Limb (tissue), 2 donors: ENCODE results near the gene CENPP.
"Not testable (repeated sequence)": the region's sequence is repeated elsewhere in the genome, so short reads cannot be mapped to it uniquely, and the experiment has no call there.

ENCODE experiments used
- DNase-seq, 2 donors: peaks; one replicate each; pipeline ENCODE4 v3.0.0-alpha.2; 2016; ENCODE audit errors: extremely low spot score in 2 of 2

The CENPP gene

DNA sequence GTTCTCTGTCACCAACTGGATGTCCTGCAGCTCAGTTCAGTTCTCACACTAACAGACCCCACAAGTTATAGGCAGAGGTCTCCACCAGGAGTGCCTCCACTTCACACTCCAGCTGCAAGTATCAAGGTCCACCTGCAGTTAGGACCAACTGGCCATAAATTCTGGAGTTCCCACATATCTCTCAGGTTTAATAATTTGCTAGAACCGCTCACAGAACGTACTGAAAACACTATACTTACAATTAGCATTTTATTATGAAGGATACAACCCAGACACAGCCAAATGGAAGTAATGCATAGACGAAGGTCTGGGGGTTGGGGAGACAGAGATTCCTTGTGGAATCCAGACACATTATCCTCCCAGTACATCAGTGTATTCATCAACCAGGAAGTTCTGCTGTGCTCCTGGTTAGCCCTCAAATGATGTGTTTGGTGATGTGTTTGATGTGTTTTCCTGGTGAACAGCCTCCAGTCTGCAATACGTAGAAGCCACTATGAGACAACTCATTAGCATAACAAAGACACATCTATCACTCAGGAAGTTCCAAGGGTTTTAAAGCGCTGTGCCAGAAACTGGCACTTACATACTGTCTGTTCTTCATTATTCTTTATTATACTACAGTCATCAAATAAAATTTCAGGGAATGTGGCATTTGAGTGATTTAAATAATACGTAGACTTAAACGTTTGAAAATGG, 53.3 kb downstream of the CENPP start:
- no peak for DNase-seq

DNA sequence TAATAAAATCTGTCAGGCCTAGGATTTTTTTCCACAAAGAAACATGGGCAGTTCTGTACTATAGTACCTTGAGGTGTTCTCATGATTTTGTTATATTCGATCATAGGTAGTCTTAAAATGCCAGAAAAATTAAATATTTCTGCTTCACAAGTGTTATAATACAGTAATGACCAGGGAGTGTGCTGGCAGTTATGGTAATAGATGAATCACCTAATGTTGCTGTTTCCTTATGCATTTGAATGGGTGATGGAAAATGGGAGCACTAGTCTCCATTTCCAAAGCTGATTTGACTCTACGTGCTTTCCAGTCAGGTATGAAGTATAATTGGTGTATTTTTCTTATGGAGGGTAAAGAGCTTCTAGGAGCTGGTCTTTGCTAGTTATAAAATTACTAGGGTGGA, 54.9 kb downstream of the CENPP start:
- DNase-seq: no peak

DNA sequence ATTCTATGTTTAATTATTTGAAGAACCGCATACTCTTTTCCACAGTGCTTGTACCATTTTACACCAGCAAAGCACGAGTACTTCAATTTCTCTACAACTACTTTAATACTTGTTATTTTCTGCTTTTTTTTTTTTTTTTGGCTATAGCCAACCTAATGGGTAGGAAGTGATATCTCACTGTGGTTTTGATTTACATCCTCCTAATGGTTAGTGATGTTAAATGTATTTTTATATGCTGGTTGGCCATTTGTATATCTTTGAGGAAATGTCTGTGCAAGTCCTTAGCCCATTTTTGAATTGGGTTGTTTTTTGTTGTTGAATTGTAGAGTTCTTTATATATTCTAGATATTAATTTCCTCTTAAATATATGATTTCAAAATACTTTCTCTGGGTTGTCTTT, 56.0 kb downstream of the CENPP start:
- no peak for DNase-seq

DNA sequence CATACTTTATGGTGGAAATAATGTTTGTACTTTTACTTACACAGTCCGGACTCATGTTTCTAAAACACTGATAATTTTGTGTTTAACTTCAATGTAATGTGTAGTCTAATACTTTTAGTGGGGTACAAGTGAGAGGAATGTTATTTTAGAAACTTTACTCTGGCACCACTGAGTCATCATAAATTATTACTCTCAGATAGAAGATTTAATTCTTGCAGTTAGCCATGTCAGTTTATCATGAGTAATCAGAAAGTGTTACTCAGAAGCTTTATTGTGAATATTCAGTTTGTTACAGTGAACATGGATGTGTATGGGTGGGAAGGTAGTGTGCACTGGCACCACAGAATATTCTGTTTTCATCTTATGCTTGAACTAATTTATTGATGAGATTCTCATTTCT, 58.6 kb downstream of the CENPP start:
- DNase-seq: no peak

DNA sequence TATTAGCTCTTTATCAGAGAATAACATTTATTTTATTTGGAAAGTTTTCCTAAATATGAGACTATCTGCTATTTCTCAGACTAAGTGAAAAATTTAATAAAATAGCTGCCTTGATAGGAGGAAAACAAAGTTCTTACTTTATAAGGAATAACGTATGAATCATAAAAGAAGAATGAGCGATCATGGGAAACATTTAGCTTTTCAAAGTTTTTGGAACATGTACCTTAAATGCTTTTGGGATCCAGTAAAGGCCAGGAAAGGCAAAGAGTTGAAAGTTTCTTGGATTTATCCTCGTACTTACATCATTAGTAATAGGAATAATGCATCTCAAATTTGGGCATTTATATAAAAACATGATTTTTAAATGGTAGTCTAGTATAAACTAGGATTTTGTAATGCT, 59.2 kb downstream of the CENPP start:
- DNase-seq: no peak

DNA sequence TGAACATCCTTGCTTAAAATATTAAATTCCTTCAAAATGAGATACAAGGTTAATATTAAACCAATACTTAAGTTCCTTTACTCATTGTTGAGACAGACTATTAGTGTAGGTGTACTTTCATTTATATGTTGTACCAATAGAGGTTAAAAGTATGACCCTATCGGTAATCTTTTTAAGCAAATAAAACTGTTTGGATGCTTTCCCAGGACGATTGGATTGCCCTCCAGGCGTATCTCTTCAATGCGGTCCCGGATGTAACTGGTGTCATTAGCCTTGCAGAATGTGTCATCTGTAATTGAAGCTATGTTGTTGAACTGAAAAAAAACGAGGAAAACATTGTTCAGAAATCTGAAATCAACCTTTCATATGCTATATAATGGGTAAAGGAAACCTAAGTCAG, 59.7 kb downstream of the CENPP start:
- no peak for DNase-seq

DNA sequence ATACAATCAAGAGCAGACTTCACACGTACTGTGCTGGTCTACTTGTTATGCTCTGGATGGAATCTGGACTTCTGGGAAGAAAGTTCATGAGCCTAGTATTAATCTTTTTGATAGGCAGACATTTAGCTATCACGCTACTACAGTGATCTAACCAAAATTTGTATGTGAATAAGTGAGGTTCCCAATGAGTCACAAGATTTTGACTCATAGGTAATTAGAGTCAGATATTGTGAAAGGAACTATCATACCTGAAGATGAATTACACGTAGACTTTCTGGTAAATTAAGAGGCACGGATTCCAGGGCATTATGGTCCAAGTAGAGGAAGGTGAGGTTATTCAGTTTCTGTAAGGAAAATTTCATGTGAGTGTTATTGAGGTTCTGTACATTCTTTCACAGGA, 60.2 kb downstream of the CENPP start:
- DNase-seq: no peak

DNA sequence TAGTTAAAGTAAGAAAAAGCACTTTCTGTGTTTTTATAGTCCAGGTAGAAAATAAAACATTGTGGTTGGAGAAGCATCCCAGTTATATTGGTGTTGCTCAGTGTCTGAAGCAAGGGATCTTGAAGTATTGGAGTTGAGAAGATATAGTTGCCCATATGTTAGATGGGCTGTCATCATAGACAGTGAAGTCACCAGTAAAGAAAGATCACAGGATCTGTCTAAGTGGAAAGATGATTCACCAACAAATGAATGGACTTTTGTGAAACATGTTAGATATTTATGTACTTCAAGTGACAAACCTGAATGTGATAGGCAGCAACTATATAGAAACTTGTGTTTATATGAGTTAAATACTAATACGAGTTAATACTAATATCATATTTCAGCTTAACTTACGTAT, 66.9 kb downstream of the CENPP start:
- no peak for DNase-seq

DNA sequence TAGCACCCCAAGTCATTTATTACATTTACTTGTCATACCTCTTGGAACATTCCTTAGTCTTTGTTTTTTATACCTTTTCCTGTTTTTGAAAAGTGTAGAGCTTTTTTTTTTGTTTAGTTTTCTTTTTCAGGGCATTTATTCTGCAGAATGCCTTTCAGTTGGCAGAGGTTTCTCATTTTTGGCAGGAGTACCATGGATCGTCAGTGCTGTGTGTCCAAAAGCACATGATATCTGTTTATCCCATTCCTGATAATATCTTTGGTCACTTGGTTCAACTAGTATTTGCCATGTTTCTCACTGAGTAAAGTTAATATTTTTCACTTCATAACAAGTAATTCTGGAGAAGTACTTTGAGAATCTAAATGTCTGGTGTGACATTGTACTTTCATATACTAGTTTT, 67.9 kb downstream of the CENPP start:
- no peak for DNase-seq

DNA sequence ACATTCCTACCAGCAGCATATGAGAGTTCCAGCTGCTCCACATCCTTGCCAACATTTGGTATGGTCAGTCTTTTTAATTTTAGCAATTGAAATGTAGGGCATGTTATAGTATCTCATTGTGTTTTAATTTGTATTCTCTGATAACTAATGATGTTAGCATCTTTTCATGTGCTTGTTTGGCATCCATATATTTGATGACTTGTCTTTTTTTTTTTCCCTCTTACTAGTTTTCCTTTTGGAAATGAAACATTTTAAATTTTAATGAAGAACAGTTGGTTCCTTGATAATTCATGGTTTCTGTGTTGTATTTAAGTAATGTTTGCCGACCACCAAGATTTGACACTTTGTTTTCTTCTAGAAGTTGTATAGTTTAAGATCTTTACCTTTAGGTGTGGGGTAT, 69.9 kb downstream of the CENPP start:
- DNase-seq: no peak

DNA sequence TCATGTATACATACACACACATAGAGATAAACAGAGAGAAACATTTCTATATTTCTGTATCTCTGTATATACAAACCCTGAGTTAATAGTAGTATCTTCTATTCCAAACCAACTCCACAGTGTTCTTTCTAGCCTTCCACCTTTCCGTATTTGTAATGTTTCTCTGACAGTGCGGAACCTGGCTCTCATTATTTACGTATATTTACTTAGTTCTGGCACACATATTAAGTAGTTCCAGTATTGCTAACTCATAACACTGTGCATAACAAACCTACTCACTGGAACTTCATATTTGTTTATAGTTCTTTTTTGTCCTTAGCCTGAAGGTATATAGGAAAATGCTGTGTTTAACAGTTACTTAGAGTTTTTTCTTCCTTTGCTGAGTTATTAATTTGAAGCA, 72.1 kb downstream of the CENPP start:
- no peak for DNase-seq

DNA sequence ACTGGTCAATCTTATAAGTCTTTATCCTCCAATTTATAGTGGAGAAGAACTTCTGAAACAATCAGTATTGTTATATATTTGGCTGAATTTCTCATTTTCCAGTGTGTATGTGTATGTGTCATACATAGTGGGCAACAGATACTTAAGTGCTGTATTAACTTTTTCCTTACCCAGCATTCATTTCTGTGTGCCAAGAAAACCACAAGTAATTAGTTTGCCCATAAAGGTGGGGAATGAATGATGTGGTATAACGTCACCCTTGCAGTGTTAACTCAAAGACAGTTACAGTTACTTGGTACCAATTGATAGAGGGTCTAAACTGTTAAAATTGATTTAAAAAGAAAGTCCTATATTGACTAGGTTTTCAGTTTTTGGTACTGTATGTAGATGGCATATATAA, 76.6 kb downstream of the CENPP start:
- DNase-seq: no peak

DNA sequence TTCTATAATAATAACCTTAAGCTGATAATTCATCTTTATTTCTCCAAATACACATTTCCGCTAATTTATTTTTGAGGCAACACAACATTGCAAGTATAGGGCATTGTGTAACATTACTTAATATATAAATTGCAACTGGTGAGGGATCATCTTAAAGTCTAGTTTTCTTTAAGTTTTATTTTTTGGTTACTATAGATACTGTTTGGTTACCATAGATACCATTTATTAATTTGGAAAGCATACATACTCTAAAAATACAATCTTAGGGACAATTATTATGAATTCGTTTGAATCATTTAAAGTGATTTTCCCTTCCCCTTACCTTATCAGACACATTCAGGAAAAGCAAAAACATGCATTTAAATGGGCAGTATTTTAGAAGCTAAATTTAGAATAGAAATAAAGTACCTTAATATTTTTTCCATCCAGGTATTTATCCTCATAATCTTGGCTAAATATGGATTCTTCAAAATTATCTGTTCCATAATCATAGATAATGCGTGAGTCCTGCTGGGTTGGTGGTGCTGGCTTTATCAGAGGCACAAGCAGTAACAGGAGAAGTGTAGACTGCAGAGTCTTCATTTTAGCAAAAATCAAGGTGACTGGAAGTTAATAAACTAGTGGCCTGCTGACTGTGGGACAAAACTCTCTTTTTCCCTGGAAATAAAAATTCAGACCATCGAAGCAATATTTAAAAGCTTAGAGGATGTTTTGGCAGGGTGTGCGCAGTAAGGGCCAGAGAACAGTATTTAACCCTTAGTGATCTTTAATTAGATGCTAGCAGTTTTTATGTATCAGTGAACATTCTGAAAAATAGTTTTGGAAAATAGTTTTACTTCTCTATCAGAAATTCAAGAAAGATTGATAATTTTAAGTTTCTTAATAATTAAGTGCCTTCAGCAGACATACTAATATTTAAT, 77.3 kb downstream of the CENPP start:
- DNase-seq: peak in 1 of 2 donors; percentile 67

DNA sequence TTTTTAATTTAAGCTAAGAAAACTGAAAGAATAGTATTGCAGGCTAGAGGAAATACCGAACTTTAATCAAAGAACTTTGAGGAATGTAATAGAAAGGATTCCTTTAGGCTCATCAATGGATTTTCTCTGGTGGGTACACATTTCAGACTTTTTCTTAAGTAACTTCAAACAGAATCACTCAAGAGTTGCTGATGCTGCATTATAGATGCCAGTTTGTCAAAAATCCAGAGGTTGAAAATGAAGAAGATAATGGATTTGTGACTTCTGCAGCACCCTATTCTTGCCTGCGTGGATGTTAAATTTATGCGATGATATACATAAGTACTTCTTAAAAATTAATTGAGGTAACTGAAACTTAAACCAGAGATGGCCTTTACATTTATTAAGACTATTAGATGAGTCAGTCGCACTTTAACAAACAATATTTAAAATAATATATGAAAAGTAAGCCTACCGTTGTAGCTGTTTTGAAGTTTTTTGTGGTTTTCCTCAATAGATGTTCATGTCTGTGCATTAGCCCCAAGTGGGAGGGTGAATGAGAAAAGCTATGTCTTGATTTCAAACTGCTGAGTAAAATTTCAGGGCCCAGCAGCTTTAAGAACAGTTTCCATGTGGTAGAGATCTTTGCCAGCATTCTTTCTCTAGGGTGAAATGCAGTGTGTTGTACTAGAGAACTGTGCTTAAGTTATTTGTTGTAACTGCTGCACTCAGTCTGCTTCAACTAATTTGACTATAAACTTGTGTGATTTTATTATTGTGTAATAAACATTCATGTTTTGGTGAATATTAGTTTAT, 78.5 kb downstream of the CENPP start, which contains the start of gene OGN:
TSS of gene OGN (minus strand) at position 537 of the 795 bp plus-strand sequence. CDS start 1,171 bp downstream, outside the sequence.
- peak in 1 of 2 donors; percentile 84 for DNase-seq

DNA sequence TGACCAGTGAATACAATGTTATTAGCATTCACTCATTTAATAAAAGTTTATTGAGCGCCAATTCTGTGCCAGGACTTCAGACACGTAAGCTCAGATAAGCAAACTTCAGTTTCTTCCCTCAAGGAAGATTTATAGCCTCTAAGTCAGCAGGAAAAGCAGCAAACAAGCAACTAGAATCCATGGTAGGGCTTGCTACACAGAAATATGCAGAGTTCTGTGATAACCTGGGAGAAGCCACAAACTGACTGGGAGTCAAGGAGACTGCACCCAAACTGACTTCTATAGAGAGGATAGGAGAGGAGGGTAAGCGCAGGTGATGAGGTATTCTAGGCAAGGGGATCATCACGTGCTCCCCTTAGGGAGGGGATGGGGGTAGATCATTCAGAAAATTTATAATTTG, 80.1 kb downstream of the CENPP start:
- no peak for DNase-seq

DNA sequence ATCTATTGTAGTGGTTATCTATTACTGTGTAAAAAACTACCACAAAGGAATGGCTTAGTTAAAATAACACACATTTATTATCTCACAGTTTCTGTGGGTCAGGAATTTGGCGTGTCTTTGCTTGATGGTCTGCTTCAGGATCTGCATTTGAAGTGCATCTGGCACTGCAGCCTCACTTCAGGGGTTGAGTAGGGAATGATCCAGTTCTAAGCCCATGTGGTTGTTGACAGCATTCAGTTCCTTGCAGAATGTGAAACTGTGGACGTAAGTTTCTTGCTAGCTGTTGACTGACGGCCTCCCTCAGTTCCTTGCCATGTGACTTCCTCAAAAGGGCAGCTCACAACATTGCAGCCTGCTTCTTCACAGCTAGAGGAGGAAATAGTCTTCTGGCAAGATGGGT, 80.7 kb downstream of the CENPP start:
- no peak for DNase-seq

DNA sequence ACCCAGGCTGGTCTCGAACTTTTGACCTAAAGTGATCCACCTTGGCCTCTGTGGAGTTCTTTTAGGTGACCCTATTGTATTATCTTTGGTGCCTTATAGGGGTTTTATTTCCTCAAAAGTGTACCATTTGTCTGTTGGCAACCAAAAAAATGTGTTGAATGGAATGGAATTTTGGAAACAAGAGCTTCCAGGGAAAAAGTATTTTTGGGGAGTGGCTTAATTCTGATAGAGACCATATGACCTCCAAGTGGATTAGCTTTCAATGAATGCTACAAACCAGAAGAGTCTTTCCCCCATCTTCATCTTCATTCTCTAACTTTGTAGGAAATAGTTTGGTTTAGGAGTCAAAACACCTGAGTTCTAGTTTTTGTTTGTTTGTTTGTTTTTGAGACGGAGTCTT, 82.1 kb downstream of the CENPP start:
- no peak for DNase-seq

DNA sequence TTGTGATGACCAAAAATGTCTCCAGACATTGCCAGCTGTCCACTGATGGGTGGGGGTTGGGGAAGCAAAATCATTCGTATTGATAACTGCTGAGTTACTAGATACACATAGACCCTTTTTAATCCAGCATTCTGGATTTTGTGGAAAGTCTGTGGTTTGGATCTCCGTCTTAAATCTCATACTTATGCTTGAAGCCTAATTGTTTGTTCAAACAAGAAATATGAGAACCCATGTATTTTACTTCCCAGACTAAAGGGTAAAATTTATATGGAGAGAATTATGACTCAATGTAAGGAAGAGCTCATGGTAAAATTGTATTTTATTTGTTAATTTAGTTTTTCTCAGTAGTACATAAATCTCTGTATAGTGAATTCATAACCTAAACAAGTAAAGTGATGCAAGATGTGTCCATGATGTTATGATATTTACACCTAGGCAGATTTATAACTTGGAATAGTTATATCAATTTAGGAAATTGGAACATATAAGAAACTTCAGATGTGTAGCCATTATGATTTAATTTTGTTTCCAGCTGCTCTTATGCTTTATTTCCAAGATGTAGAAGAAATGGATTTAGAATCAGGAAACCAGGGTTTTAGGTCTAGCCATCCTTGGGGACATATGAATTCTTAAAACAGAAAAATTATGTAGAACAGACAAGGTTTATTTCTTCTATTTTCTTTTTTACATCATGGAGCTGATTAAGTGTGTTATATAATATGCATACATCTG, 83.2 kb downstream of the CENPP start:
- DNase-seq: peak in 1 of 2 donors; percentile 76

DNA sequence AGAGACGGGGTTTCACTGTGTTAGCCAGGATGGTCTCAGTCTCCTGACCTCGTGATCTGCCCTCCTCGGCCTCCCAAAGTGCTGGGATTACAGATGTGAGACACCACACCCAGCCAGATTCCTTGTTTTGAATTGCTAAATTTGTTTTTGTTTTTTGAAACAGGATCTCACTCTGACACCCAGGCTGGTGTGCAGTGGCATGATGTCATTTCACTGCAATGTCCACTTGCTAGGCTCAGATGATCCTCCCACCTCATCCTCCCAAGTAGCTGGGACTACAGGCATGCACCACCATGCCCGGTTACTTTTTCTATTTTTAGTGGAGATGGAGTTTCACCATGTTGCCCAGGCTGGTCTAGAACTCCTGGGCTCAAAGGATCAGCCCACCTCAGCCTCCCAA, 85.4 kb downstream of the CENPP start:
- DNase-seq: not testable (repeated sequence)

DNA sequence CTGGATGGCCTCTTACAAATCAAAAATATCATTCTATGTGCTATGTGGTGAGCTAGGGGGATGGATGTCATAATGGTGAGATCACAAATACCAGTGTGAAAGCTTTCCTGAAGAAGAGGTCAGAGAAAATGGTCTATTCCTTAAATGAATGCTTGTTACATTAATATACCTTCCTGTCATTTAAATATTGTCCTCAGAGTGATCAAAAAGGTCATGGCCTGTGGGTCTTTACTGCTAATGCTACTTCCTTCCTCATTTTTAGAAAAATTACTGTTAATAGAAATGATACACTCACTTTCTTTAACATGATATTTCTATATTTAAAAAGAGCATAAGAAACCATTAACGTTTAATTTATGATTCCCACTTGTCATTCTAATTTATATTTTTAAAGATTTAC, 88.8 kb downstream of the CENPP start:
- no peak for DNase-seq

DNA sequence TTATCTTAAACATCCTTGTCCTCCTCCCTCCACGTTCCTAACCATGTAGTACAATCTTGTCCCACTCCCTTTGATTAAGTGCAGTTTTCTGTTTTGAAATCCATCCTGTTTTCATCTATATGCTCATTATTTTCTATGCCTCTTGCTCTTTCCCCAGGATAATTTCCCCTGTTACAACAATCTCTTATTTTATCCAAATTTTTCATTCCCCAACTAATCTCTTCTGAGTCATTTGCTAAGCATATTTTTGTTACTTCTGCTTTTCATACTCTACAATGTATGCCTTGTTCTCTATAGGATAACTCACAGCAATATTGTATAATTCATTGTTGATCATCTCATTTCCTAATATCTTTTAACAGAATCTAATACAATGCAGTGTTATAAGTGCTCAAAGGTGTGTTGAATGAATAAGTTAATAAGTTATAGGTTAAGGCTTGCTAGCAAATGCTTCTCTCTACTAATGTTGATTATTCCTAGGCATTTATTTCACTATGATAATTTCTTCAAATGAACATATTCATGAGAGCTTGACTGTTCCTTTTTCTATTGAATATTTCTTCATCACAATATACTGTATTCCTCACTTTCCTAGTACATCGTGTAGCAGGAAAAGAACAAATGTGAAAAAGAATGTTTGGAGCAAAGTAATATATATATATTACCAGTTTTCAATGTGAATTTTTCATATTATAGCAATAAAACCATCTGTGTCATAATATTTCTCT, 97.0 kb downstream of the CENPP start:
- DNase-seq: no peak
